ENCODE data around the gene DYNLT2B.
A peak's percentile ranks its signal among the peaks of the same experiment; 100 is the strongest.

DYNLT2B gene

DNA sequence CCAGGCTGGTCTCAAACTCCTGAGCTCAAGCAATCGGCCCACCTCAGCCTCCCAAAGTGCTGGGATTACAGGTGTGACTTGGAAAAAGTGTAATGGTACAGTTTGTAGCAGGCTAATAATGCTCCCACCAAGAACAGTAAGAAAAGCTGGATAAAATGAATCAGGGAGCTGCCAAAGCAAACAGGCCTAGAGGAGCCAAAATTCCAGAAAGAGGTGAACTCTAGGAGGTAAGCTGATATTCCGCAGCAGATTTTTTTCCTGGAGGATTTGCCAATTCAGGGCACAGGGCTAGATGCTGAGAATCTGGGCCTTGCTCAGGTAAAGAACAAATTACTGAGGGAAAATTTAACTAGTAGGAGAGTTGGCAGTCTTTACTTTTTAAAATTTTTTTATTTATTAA, 19.5 kb downstream of the DYNLT2B start:
- no peak overlapping the region for H3K27ac ChIP-seq
- TF ChIP-seq, protein P1, sequence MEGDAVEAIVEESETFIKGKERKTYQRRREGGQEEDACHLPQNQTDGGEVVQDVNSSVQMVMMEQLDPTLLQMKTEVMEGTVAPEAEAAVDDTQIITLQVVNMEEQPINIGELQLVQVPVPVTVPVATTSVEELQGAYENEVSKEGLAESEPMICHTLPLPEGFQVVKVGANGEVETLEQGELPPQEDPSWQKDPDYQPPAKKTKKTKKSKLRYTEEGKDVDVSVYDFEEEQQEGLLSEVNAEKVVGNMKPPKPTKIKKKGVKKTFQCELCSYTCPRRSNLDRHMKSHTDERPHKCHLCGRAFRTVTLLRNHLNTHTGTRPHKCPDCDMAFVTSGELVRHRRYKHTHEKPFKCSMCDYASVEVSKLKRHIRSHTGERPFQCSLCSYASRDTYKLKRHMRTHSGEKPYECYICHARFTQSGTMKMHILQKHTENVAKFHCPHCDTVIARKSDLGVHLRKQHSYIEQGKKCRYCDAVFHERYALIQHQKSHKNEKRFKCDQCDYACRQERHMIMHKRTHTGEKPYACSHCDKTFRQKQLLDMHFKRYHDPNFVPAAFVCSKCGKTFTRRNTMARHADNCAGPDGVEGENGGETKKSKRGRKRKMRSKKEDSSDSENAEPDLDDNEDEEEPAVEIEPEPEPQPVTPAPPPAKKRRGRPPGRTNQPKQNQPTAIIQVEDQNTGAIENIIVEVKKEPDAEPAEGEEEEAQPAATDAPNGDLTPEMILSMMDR (conservative IDR thresholded peaks at IDR 0.05) = no peak
- no peak for TF ChIP-seq ZFX (IDR thresholded peaks at IDR 0.05)

DNA sequence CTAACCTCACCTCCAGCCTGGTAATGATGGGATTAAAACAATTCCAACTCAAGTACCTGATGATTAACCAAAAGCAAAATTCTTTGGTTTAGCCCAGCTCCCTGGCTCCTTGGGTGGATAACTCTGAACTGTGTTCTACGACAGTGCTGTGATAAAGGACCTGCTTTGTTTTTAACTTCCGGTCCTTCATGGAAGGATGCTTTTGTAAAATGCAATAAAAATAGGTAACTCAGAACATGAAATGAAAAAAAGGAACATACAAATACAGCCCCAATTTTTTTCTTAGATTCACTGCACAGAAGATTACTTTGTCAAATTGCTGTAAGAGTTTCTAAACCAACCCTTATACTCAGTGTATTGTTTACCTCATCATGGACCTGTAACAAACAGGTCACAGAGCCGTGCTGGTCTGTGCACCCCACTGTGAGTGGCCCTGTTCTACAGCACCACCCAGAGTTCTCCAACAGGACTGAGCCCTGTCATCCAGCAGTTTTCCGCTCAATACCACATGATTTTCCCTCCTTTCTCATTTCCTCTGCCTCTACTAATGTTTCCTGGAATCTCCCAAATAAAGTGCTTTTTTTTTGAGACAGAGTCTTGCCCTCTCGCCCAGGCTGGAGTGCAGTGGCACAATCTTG, 25.6 kb downstream of the DYNLT2B start:
- H3K27ac ChIP-seq = no peak overlapping the region

DNA sequence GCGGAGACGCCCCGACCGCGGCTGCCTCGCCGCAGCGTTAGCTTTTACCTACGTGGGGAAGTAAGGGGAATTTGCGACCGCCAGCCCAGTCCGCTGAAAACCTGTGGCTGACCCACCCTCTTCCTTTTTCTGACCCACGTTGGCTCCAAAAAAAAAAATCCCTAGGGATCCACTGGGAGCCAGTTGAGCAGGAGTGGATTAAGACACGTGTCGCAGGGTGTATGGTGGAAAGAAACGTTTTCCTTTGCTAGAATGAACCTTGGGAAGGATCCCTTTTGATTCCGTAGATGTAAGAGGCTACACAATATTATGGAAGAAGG, 29.9 kb downstream of the DYNLT2B start:
- TF ChIP-seq ZFX (IDR thresholded peaks at IDR 0.05) = peak; percentile 72
- TF ChIP-seq, protein P1 (conservative IDR thresholded peaks at IDR 0.05) = no peak
- H3K27ac ChIP-seq = peak overlapping the region; percentile 94

More for the DNA sequence above, 25.6 kb downstream of the DYNLT2B start:
- TF ChIP-seq, protein P1 (conservative IDR thresholded peaks at IDR 0.05) = no peak
- no peak for TF ChIP-seq ZFX (IDR thresholded peaks at IDR 0.05)

DNA sequence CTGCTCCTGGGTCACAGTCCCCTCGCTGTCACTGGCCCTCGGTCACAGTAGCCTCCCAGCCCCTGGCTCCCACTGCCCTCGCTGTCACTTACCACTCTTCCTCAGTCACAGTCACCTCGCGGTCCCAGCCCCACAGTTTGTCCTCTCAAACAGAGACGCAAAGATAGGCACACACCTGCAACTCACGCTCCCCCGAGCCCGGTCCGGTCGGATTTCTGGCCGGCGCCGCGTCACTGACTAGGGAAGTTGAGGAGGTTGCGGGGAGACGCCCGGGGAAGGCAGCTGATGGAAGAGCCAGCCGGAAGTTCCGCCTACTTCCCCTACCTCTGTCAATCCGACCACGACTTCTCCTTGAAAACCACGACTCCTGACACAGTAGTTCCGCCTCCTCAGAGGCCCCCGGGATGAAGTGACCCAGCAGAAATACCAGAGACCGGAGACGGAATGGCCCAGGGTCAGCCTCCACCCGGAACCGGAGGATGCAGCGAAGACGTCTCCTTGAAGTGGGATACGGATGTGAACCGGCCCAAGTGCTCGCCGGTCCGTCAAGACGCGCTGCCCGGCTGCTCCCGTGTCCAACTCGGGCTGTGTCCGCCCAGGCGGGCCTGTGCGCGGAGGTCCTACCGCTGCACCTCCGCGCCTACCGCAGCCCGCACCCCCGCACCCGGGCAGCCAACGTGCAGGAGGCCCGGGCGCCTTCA, 30.4 kb downstream of the DYNLT2B start, which contains the start of gene PCYT1A:
Gene PCYT1A (minus strand): TSS at position 287 of the 701 bp plus-strand sequence. CDS start 17,195 bp downstream, outside the sequence.
- H3K27ac ChIP-seq = peak within 1 kb of the TSS; percentile 94
- TF ChIP-seq, protein P1 (conservative IDR thresholded peaks at IDR 0.05) = no peak
- TF ChIP-seq ZFX (IDR thresholded peaks at IDR 0.05) = peak; percentile 98

DNA sequence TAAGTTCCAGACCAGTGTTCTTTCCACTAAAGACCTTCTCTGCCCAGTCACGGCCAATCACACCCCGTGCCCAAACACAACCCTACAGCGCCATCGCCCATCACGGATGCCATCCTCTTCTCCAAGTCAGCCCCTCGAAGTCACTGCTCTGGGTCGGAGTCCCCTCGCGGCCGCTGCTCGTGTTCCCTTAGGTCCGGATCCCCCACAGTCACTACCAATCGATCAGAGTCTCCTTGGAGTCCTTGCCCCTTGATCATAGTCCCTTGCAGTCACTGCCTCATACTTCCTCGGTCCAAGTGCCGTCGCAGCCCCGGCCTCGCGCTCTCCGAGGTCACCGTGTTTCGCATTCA, 31.0 kb downstream of the DYNLT2B start:
- TF ChIP-seq, protein P1 (conservative IDR thresholded peaks at IDR 0.05) = no peak
- TF ChIP-seq ZFX (IDR thresholded peaks at IDR 0.05) = no peak
- peak overlapping the region; percentile 94 for H3K27ac ChIP-seq

DNA sequence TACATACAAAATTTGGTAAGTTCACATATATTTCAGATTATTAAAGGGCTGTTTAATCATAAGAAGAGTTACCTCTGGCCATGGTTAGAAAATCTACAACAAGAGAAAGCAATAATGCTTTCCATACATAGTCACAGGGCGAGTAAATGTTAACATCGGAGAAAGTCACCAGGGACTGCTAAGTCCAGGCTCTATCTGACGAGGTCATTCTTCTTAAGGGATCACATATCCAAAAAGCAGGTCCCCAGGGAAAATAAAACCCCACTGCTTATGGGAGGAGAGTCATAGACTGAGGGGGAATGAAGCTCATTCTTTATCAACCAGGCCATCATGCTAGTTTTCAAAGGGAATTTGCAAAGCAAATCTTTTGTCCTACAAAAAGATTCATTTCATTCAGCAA, 33.6 kb downstream of the DYNLT2B start:
- no peak overlapping the region for H3K27ac ChIP-seq
- TF ChIP-seq ZFX (IDR thresholded peaks at IDR 0.05) = no peak
- TF ChIP-seq, protein P1 (conservative IDR thresholded peaks at IDR 0.05) = no peak

DNA sequence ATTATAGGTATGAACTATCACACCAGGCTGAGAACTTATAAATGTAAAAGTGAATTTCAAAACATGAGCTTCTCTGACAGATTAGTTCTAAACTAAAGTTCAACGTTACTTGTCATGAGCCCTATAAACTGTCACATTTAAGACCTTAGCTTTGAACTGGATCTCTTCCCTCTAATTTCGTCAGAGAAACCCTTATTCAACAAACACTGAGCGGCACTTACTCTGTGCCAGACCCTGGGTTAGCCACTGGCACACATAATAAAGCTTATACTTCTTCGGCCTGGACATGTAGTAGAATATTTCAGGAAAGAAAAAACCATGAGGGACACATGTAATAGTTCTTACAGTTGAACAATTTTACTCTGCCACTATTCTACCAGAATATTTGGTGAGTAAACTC, 36.1 kb downstream of the DYNLT2B start:
- TF ChIP-seq, protein P1 (conservative IDR thresholded peaks at IDR 0.05) = no peak
- no peak for TF ChIP-seq ZFX (IDR thresholded peaks at IDR 0.05)
- H3K27ac ChIP-seq = no peak overlapping the region

All from C4-2B (cell line).